Breast epithelium (tissue), 4 donors: Measurements from ENCODE around the gene GLYR1. TPM values are rescaled to one million over a fixed set of nuclear protein-coding genes. Genes with fewer than 3 reads are reported as not detected.

ENCODE experiments used
- DNase-seq, 2 donors: peaks; one replicate each; pipeline ENCODE4 v3.0.0-alpha.2; 2019; ENCODE audit warnings: low spot score in 2 of 2
- H3K27ac ChIP-seq, 2 donors: fragments of 200-600 bp; sonication (generic) in 1 of 2; one replicate each; pipeline ENCODE4 v1.5.1; 2016 to 2019; ENCODE audit warnings: mild to moderate bottlenecking in 1 of 2
- H3K27me3 ChIP-seq, 2 donors: fragments of 200-600 bp; sonication (generic) in 1 of 2; one replicate each; pipeline versions ENCODE4 v1.5.1 to v1.6.0; 2017 to 2019; ENCODE audit warnings: control low read depth in 1 of 2, mild to moderate bottlenecking in 1 of 2
- H3K36me3 ChIP-seq: fragments of 200-600 bp; one replicate; pipeline ENCODE4 v1.5.1; 2019
- H3K4me1 ChIP-seq, 2 donors: fragments of 200-600 bp; sonication (generic); one replicate each; pipeline ENCODE4 v1.5.1; 2016 to 2019; ENCODE audit warnings: control low read depth in 1 of 2
- H3K4me3 ChIP-seq, 3 donors: fragments of 200-600 bp; sonication (generic); 1 replicate in 2 of 3; 2 replicates in 1 of 3; pipeline ENCODE4 v1.5.1; 2016 to 2019; ENCODE audit warnings: mild to moderate bottlenecking in 3 of 3, moderate library complexity in 2 of 3
- H3K9me3 ChIP-seq, 2 donors: fragments of 200-600 bp; sonication (generic) in 1 of 2; one replicate each; pipeline ENCODE4 v1.5.1; 2016 to 2019; ENCODE audit warnings: control low read depth in 1 of 2
- CTCF ChIP-seq, 3 donors: fragments of 450-650 bp; IDR thresholded peaks; one replicate each; pipeline ENCODE4 v1.5.1; 2016 to 2017; ENCODE audit warnings: antibody characterized with exemption in 3 of 3, mild to moderate bottlenecking in 3 of 3, moderate library complexity in 3 of 3
- POLR2A ChIP-seq: fragments of 450-650 bp; IDR thresholded peaks from one replicate; pipeline ENCODE4 v1.6.1; 2016; ENCODE audit warnings: antibody characterized with exemption, mild to moderate bottlenecking, moderate library complexity
- POLR2AphosphoS5 ChIP-seq, 3 donors: sonication (generic); formaldehyde crosslinking; IDR thresholded peaks; one replicate each; pipeline ENCODE4 v1.6.1; 2017; ENCODE audit warnings: antibody characterized with exemption in 3 of 3
- intact Hi-C: fragments of 100-400 bp; cut with DNase I; formaldehyde crosslinking; loops from one replicate; pipeline ENCODE4 v1.15.1; 2023; ENCODE audit warnings: low total_unique reads
- total RNA-seq, 3 donors: library from RNA; depleted of rRNA; stranded (reverse); fragments of >200 nt; gene quantifications; one replicate each; pipeline ENCODE4 v1.1.0, GENCODE V29; 2016

Gene GLYR1
- total RNA-seq, 3 donors from 2014 or later: 57.2 to 79.0 (median 58.1) TPM

- Histone ChIP-seq H3K4me3 (no peak overlapping the region), H3K9me3 (no peaks in the 10 kb centered on the region), H3K27me3 (no peaks in the 10 kb centered on the region), H3K4me1 (no peaks in the 10 kb centered on the region), H3K36me3 (no peaks in the 10 kb centered on the region), H3K27ac (no peak overlapping the region)
- TF ChIP-seq CTCF (IDR thresholded peaks at IDR 0.05) (no peak), POLR2AphosphoS5 (IDR thresholded peaks at IDR 0.05) (no peak), POLR2A (no peak)
- intact Hi-C loops: no loop called here
- no peak for DNase-seq
Measured at GRCh38 chr16:4892361-4893102, 45.4 kb upstream of the GLYR1 start.

- H3K9me3 ChIP-seq: no peaks in the 10 kb centered on the region
- H3K4me1 ChIP-seq: no peaks in the 10 kb centered on the region
- TF ChIP-seq CTCF (IDR thresholded peaks at IDR 0.05) (no peak), POLR2A (no peak), POLR2AphosphoS5 (IDR thresholded peaks at IDR 0.05) (no peak)
- H3K4me3 ChIP-seq: no peak overlapping the region
- H3K27ac ChIP-seq: no peak overlapping the region
- H3K27me3 ChIP-seq: no peaks in the 10 kb centered on the region
- intact Hi-C loops: no loop called here
- no peak for DNase-seq
- H3K36me3 ChIP-seq: no peaks in the 10 kb centered on the region
Measured at GRCh38 chr16:4891886-4892216, 44.8 kb upstream of the GLYR1 start.

GRCh38 chr16:4891097-4891885 is 44.2 kb upstream of the GLYR1 start:
- H3K9me3 ChIP-seq: no peaks in the 10 kb centered on the region
- no peak for DNase-seq
- H3K27me3 ChIP-seq: no peaks in the 10 kb centered on the region
- H3K4me1 ChIP-seq: no peaks in the 10 kb centered on the region
- H3K36me3 ChIP-seq: peaks cover 2% of the 10 kb centered on the region
- intact Hi-C loops: no loop called here
- no peak for TF ChIP-seq POLR2AphosphoS5 (IDR thresholded peaks at IDR 0.05)
- TF ChIP-seq CTCF (IDR thresholded peaks at IDR 0.05): no peak
- TF ChIP-seq POLR2A: no peak
- no peak overlapping the region for H3K27ac ChIP-seq
- H3K4me3 ChIP-seq: no peak overlapping the region

GRCh38 chr16:4890686-4891085 is 43.6 kb upstream of the GLYR1 start:
- no peak overlapping the region for H3K27ac ChIP-seq
- DNase-seq: no peak
- H3K36me3 ChIP-seq: peaks cover 8% of the 10 kb centered on the region
- no peaks in the 10 kb centered on the region for H3K9me3 ChIP-seq
- H3K4me1 ChIP-seq: no peaks in the 10 kb centered on the region
- TF ChIP-seq POLR2AphosphoS5 (IDR thresholded peaks at IDR 0.05): no peak
- TF ChIP-seq CTCF (IDR thresholded peaks at IDR 0.05): no peak
- intact Hi-C loops: no loop called here
- H3K4me3 ChIP-seq: no peak overlapping the region
- no peaks in the 10 kb centered on the region for H3K27me3 ChIP-seq

- no peak for TF ChIP-seq POLR2AphosphoS5 (IDR thresholded peaks at IDR 0.05)
- TF ChIP-seq POLR2A: no peak
- no peak for TF ChIP-seq CTCF (IDR thresholded peaks at IDR 0.05)
- Histone ChIP-seq H3K36me3 (peaks cover 15% of the 10 kb centered on the region), H3K4me1 (no peaks in the 10 kb centered on the region), H3K9me3 (no peaks in the 10 kb centered on the region), H3K27me3 (no peaks in the 10 kb centered on the region), H3K27ac (no peak overlapping the region), H3K4me3 (no peak overlapping the region)
- DNase-seq: no peak
- intact Hi-C loops: no loop called here
Measured at GRCh38 chr16:4890026-4890425, 42.9 kb upstream of the GLYR1 start.
